Thyroid gland (tissue), 4 donors: ENCODE data around the gene ENOX1.
"Not testable (repeated sequence)": the region's sequence is repeated elsewhere in the genome, so short reads cannot be mapped to it uniquely, and the experiment has no call there.

Source experiments
- CTCF ChIP-seq, 6 experiments: fragments of 200-600 bp in 3 of 6; fragments of 450-650 bp in 3 of 6; sonication (generic) in 3 of 6; IDR thresholded peaks; one replicate each; pipeline ENCODE4 v1.5.1; 2016 to 2019; ENCODE audit warnings: antibody characterized with exemption in 6 of 6, mild to moderate bottlenecking in 2 of 6, inconsistent platforms in 1 of 6, moderate library complexity in 1 of 6
- POLR2A ChIP-seq, 2 donors: fragments of 450-650 bp; IDR thresholded peaks; one replicate each; pipeline ENCODE4 v1.6.1; 2017; ENCODE audit warnings: antibody characterized with exemption in 2 of 2, mild to moderate bottlenecking in 2 of 2, moderate library complexity in 1 of 2

GRCh38 chr13:43416408-43416807 is 370.4 kb downstream of the ENOX1 start:
- not testable (repeated sequence) for TF ChIP-seq CTCF, POLR2A (IDR thresholded peaks at IDR 0.05)
